ENCODE results near the gene PRKAG2.
"Not testable (repeated sequence)": the region's sequence is repeated elsewhere in the genome, so short reads cannot be mapped to it uniquely, and the experiment has no call there.

Gene PRKAG2

GRCh38 chr7:151801291-151801690 lies 75.6 kb downstream of the PRKAG2 start:
- DNase-seq (ENCODE audit: low spot score), result no peak

- DNase-seq (ENCODE audit: low spot score), result no peak
Observed at GRCh38 chr7:151800861-151801260, 76.1 kb downstream of the PRKAG2 start.

- DNase-seq (ENCODE audit: low spot score), result no peak
Observed at GRCh38 chr7:151800391-151800790, 76.5 kb downstream of the PRKAG2 start.

GRCh38 chr7:151799506-151799905 lies 77.4 kb downstream of the PRKAG2 start:
- no peak for DNase-seq (ENCODE audit: low spot score)

GRCh38 chr7:151798851-151799448 lies 78.0 kb downstream of the PRKAG2 start:
- no peak for DNase-seq (ENCODE audit: low spot score)

GRCh38 chr7:151797667-151798307 lies 79.1 kb downstream of the PRKAG2 start:
- DNase-seq (ENCODE audit: low spot score), result not testable (repeated sequence)

- no peak for DNase-seq (ENCODE audit: low spot score)
Observed at GRCh38 chr7:151796871-151797537, 79.9 kb downstream of the PRKAG2 start.

GRCh38 chr7:151796091-151796870 lies 80.6 kb downstream of the PRKAG2 start:
- DNase-seq (ENCODE audit: low spot score), result no peak

GRCh38 chr7:151795168-151795811 lies 81.6 kb downstream of the PRKAG2 start:
- no peak for DNase-seq (ENCODE audit: low spot score)

GRCh38 chr7:151794508-151795167 lies 82.3 kb downstream of the PRKAG2 start:
- DNase-seq (ENCODE audit: low spot score), result no peak

- DNase-seq (ENCODE audit: low spot score), result no peak
Observed at GRCh38 chr7:151793991-151794507, 82.9 kb downstream of the PRKAG2 start.

- DNase-seq (ENCODE audit: low spot score), result no peak
Observed at GRCh38 chr7:151793531-151793951, 83.4 kb downstream of the PRKAG2 start.

GRCh38 chr7:151792636-151793035 lies 84.3 kb downstream of the PRKAG2 start:
- no peak for DNase-seq (ENCODE audit: low spot score)

- DNase-seq (ENCODE audit: low spot score), result no peak
Observed at GRCh38 chr7:151792086-151792485, 84.8 kb downstream of the PRKAG2 start.

- no peak for DNase-seq (ENCODE audit: low spot score)
Observed at GRCh38 chr7:151790830-151791620, 85.9 kb downstream of the PRKAG2 start.

GRCh38 chr7:151790095-151790829 lies 86.7 kb downstream of the PRKAG2 start:
- DNase-seq (ENCODE audit: low spot score), result no peak

GRCh38 chr7:151789380-151789947 lies 87.5 kb downstream of the PRKAG2 start:
- no peak for DNase-seq (ENCODE audit: low spot score)

- no peak for DNase-seq (ENCODE audit: low spot score)
Observed at GRCh38 chr7:151787348-151787747, 89.6 kb downstream of the PRKAG2 start.

- DNase-seq (ENCODE audit: low spot score), result no peak
Observed at GRCh38 chr7:151786936-151787335, 90.0 kb downstream of the PRKAG2 start.

Measured in pons (tissue), 1 donor.